SK-N-SH (cell line): Measurements from ENCODE around the gene KIF16B. TPM values are rescaled to one million over a fixed set of nuclear protein-coding genes. Genes with fewer than 3 reads are reported as not detected.

Source experiments
- CTCF ChIA-PET: fragments of 300-600, 350-600 bp; formaldehyde crosslinking; extraction: SDS; loops from one replicate; lab custom pipeline; 2021; lab: Yijun Ruan, JAX
- POLR2A ChIA-PET: fragments of 350-600 bp; sonication (Branson Sonifier 250); formaldehyde crosslinking; extraction: SDS; loops from one replicate; lab custom pipeline; 2020; ENCODE audit warnings: antibody characterized with exemption, inconsistent platforms; lab: Yijun Ruan, JAX
- DNase-seq: peaks from one replicate; pipeline ENCODE4 v3.0.0; 2012
- H2AFZ ChIP-seq: fragments of 200-600 bp; sonication (generic); 2 replicates; pipeline ENCODE4 v1.8.1; 2016; ENCODE audit warnings: antibody characterized with exemption, mild to moderate bottlenecking, low read depth
- H3F3A ChIP-seq: fragments of 200-600 bp; sonication (generic); replicated peaks from 2 replicates; pipeline ENCODE3; 2016; ENCODE audit warnings: antibody characterized with exemption, mild to moderate bottlenecking; ENCODE audit not compliant: insufficient read depth
- H3K27ac ChIP-seq, 2 experiments: fragments of 200-500 bp in 1 of 2; fragments of 200-600 bp in 1 of 2; sonication (Bioruptor generic) in 1 of 2; sonication (generic), shearing (Covaris generic) in 1 of 2; 2 replicates each; pipeline versions ENCODE4 v1.5.1 to v1.6.1; 2014 to 2016; ENCODE audit warnings: low read depth in 2 of 2, inconsistent platforms in 1 of 2, low read length in 1 of 2, mild to moderate bottlenecking in 1 of 2, mixed read lengths in 1 of 2
- H3K27me3 ChIP-seq: fragments of 200-600 bp; sonication (generic), shearing (Covaris generic); 2 replicates; pipeline ENCODE4 v1.6.1; 2016; ENCODE audit warnings: mixed run types; ENCODE audit not compliant: insufficient read depth
- H3K36me3 ChIP-seq, 2 experiments: fragments of 200-500 bp in 1 of 2; fragments of 200-600 bp in 1 of 2; sonication (Bioruptor generic) in 1 of 2; sonication (generic) in 1 of 2; replicated peaks in 1 of 2; 2 replicates each; pipeline versions ENCODE3 to v1.5.1; 2014 to 2016; ENCODE audit warnings: low read length in 1 of 2, mild to moderate bottlenecking in 1 of 2; ENCODE audit not compliant: insufficient read depth in 2 of 2, control insufficient read depth in 1 of 2
- H3K4me1 ChIP-seq, 2 experiments: fragments of 200-500 bp in 1 of 2; fragments of 200-600 bp in 1 of 2; sonication (Bioruptor generic) in 1 of 2; sonication (generic), shearing (Covaris generic) in 1 of 2; 2 replicates each; pipeline versions ENCODE4 v1.5.1 to v1.6.1; 2014 to 2016; ENCODE audit warnings: low read depth in 1 of 2, low read length in 1 of 2, mixed run types in 1 of 2; ENCODE audit not compliant: insufficient read depth in 2 of 2, control insufficient read depth in 1 of 2
- H3K4me2 ChIP-seq: fragments of 200-600 bp; sonication (generic), shearing (Covaris generic); 2 replicates; pipeline ENCODE4 v1.6.1; 2017; ENCODE audit warnings: mixed run types
- H3K4me3 ChIP-seq, 2 experiments: fragments of 200-500 bp in 1 of 2; fragments of 200-600 bp in 1 of 2; sonication (Bioruptor generic) in 1 of 2; sonication (generic), shearing (Covaris generic) in 1 of 2; 2 replicates each; pipeline versions ENCODE4 v1.5.1 to v1.8.1; 2014 to 2016; ENCODE audit warnings: low read depth in 2 of 2, inconsistent platforms in 1 of 2, low read length in 1 of 2, mild to moderate bottlenecking in 1 of 2, mixed read lengths in 1 of 2, moderate library complexity in 1 of 2
- H3K79me2 ChIP-seq: fragments of 200-600 bp; sonication (generic); 2 replicates; pipeline ENCODE4 v1.8.1; 2017; ENCODE audit warnings: mild to moderate bottlenecking; ENCODE audit not compliant: insufficient read depth
- H3K9ac ChIP-seq: fragments of 200-600 bp; sonication (generic); 2 replicates; pipeline ENCODE4 v1.6.1; 2017; ENCODE audit warnings: mixed run types
- H3K9me2 ChIP-seq: fragments of 200-600 bp; sonication (generic); 2 replicates; pipeline ENCODE4 v1.6.1; 2017; ENCODE audit warnings: mixed run types
- H3K9me3 ChIP-seq: fragments of 200-600 bp; sonication (generic); 2 replicates; pipeline ENCODE4 v1.6.1; 2017; ENCODE audit warnings: mixed run types, mild to moderate bottlenecking, moderate library complexity
- H4K20me1 ChIP-seq: fragments of 200-600 bp; sonication (generic); 2 replicates; pipeline ENCODE4 v1.6.1; 2017; ENCODE audit warnings: mild to moderate bottlenecking, mixed run types; ENCODE audit not compliant: insufficient read depth
- ELF1 ChIP-seq: IDR thresholded peaks from 2 replicates; pipeline ENCODE4 v1.4.0; 2012
- FOXJ3 ChIP-seq: sonication (generic); formaldehyde crosslinking; IDR thresholded peaks from 2 replicates; pipeline ENCODE4 v1.5.1; 2020; ENCODE audit warnings: mild to moderate bottlenecking, missing genetic modification reagents
- GABPA ChIP-seq: IDR thresholded peaks from 2 replicates; pipeline ENCODE4 v1.4.0; 2012; ENCODE audit warnings: low read depth, mild to moderate bottlenecking
- GATA2 ChIP-seq: sonication (generic); formaldehyde crosslinking; IDR thresholded peaks from 2 replicates; pipeline ENCODE4 v1.5.0; 2020; ENCODE audit warnings: mild to moderate bottlenecking, missing genetic modification reagents
- JUND ChIP-seq: IDR thresholded peaks from 2 replicates; pipeline ENCODE4 v1.4.0; 2012
- MEF2A ChIP-seq: IDR thresholded peaks from 2 replicates; pipeline ENCODE4 v1.4.0; 2012; ENCODE audit warnings: low read depth, borderline replicate concordance
- NRF1 ChIP-seq: IDR thresholded peaks from 2 replicates; pipeline ENCODE4 v1.6.1; 2012; ENCODE audit warnings: low read depth, mild to moderate bottlenecking, low read length
- RCOR1 ChIP-seq: fragments of 150-350 bp; IDR thresholded peaks from 2 replicates; pipeline ENCODE4 v1.6.1; 2017; ENCODE audit warnings: antibody characterized with exemption, low read length
- RFX5 ChIP-seq: IDR thresholded peaks from 2 replicates; pipeline ENCODE4 v1.6.1; 2012; ENCODE audit warnings: mild to moderate bottlenecking, improper control_type of control experiment, low read length
- RXRA ChIP-seq: IDR thresholded peaks from 2 replicates; pipeline ENCODE4 v1.4.0; 2012; ENCODE audit warnings: low read depth, mild to moderate bottlenecking, borderline replicate concordance
- SIN3A ChIP-seq: IDR thresholded peaks from 2 replicates; pipeline ENCODE4 v1.6.1; 2012; ENCODE audit warnings: low read depth, mild to moderate bottlenecking, low read length, moderate library complexity, borderline replicate concordance
- SMC3 ChIP-seq: IDR thresholded peaks from 2 replicates; pipeline ENCODE4 v1.6.1; 2012; ENCODE audit warnings: low read depth, low read length, improper control_type of control experiment
- TEAD4 ChIP-seq: IDR thresholded peaks from 2 replicates; pipeline ENCODE4 v1.4.0; 2012; ENCODE audit warnings: mild to moderate bottlenecking, borderline replicate concordance; ENCODE audit not compliant: insufficient read depth
- YY1 ChIP-seq: IDR thresholded peaks from 2 replicates; pipeline ENCODE4 v1.4.0; 2012; ENCODE audit warnings: low read depth, mild to moderate bottlenecking
- WGBS: methylation state at CpG from one replicate; pipeline ENCODE4 v1.1.6; 2017; ENCODE audit warnings: low lambda C conversion rate; 5-methylcytosine and 5-hydroxymethylcytosine counted together
- polyA plus RNA-seq, 3 experiments: library from polyadenylated mRNA; depleted of rRNA; stranded (reverse); fragments of >200 nt; gene quantifications; 2 replicates each; pipeline ENCODE4 v1.2.3, GENCODE V29; 2012
- TF ChIP-seq, protein P1 (sequence below): IDR thresholded peaks from 2 replicates; pipeline ENCODE4; 2012

Gene KIF16B
- polyA plus RNA-seq, 1 of the 3 experiments (the other 2 are of a cell fraction): 3.3 TPM

DNA sequence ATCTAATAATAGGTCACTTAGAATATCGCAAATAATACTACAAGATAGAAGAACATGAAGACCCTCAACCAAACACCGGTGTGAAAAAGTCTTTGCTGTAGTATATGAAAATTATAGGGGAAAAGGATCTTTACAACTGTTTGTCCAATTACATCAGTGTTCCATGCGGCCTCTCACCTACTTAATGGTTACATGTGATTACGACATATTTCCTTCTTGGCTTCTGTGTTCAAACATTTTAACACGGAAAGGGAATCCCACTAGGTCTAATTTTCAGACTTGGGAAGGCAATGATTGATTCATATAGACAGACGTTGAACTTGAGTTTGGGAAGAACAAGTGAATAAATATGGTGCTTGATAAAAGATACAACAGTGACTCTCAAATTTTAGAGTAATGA is 273.4 kb downstream of the KIF16B start:
- no peak overlapping the region for H3K4me2 ChIP-seq
- H3K79me2 ChIP-seq: no peaks in the 10 kb centered on the region
- no peaks in the 10 kb centered on the region for H4K20me1 ChIP-seq
- CTCF ChIA-PET: no interaction called here
- H3K36me3 ChIP-seq: peaks cover 0 to 10% of the 10 kb centered on the region in 2 experiments
- H3K4me1 ChIP-seq: no peaks in the 10 kb centered on the region
- TF ChIP-seq NRF1 (no peak), RXRA (no peak), FOXJ3 (CRISPR knock-in tag) (no peak), MEF2A (no peak), GATA2 (CRISPR knock-in tag) (no peak), SMC3 (no peak), GABPA (no peak), RFX5 (no peak), SIN3A (no peak), RCOR1 (no peak), ELF1 (no peak)
- TF ChIP-seq, protein P1, sequence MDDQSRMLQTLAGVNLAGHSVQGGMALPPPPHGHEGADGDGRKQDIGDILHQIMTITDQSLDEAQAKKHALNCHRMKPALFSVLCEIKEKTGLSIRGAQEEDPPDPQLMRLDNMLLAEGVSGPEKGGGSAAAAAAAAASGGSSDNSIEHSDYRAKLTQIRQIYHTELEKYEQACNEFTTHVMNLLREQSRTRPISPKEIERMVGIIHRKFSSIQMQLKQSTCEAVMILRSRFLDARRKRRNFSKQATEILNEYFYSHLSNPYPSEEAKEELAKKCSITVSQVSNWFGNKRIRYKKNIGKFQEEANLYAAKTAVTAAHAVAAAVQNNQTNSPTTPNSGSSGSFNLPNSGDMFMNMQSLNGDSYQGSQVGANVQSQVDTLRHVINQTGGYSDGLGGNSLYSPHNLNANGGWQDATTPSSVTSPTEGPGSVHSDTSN: no peak
- no peak for DNase-seq
- no peak overlapping the region for H3K9ac ChIP-seq
- no peaks in the 10 kb centered on the region for H3K27me3 ChIP-seq
- H3K9me3 ChIP-seq: 0 out of 2 replicates have a peak, but pooled peaks cover 6% of the 10 kb centered on the region
- H2AFZ ChIP-seq: no peak overlapping the region
- no peak overlapping the region for H3K4me3 ChIP-seq
- no peak overlapping the region for H3K27ac ChIP-seq
- POLR2A ChIA-PET: no interaction called here
- WGBS: 86% methylated on average over 6 of the region's 6 CpGs
- H3F3A ChIP-seq: no peaks in the 10 kb centered on the region
- H3K9me2 ChIP-seq: no peaks in the 10 kb centered on the region

DNA sequence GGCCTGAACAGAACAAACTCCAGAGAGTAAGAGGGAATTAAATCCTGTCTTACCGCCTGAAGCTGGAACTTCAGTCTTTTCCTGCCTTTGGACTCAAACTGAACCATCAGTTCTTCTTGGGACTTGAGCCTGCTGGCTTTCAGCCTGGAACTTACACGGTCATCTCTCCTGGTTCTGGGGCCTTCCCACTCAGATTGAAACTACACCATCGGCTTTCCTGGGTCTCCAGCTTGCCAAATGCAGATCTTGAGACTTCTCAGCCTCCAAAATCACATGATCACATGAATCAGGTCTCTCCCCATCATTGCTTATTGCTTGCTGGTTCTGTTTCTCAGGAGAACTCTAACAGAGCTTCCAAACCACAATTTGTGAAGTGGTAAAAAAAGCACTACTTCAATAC is 276.3 kb downstream of the KIF16B start:
- WGBS: 90% methylated on average over 3 of the region's 3 CpGs
- no peak overlapping the region for H2AFZ ChIP-seq
- no peak overlapping the region for H3K4me2 ChIP-seq
- CTCF ChIA-PET: interaction anchor here (0.7 to 1.1 kb wide), 3 partner anchors 10 to 25 kb away, joined by 3 read pairs; no protein-coding TSS in a partner anchor
- no peaks in the 10 kb centered on the region for H3K9me2 ChIP-seq
- POLR2A ChIA-PET: no interaction called here
- no peaks in the 10 kb centered on the region for H3K4me1 ChIP-seq
- no peaks in the 10 kb centered on the region for H3K9me3 ChIP-seq
- no peaks in the 10 kb centered on the region for H3K79me2 ChIP-seq
- H3F3A ChIP-seq: no peaks in the 10 kb centered on the region
- H3K27ac ChIP-seq: no peak overlapping the region
- DNase-seq: no peak
- no peaks in the 10 kb centered on the region for H4K20me1 ChIP-seq
- no peak overlapping the region for H3K4me3 ChIP-seq
- no peaks in the 10 kb centered on the region for H3K36me3 ChIP-seq
- TF ChIP-seq YY1: no peak
- no peak for TF ChIP-seq TEAD4
- no peak for TF ChIP-seq JUND
- H3K27me3 ChIP-seq: no peaks in the 10 kb centered on the region
- no peak overlapping the region for H3K9ac ChIP-seq
